ENCODE results near the gene IZUMO2. TPM values are rescaled to one million over a fixed set of nuclear protein-coding genes. Genes with fewer than 3 reads are reported as not detected.

IZUMO2 gene
- total RNA-seq, 1 donor from 2014 or later = not detected

DNA sequence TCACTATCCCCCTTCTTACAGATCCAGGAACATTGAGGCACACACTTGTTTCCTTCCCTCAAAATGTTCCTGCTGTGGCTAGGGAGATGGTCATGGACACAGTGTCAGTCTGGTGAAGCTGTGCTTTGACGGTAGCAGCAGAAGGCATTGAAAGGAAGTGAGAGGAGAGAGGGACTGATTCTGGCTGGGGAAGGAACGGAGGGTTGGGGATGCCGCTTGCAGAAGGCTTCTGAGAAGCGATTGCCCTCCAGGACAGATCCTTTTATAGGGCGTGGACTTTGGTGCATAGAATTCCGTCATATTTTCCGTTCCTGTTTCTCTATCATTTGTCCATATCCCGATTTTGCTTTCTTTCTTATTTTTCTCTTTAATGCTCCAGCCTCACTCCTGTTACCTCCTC lies 26.2 kb upstream of the IZUMO2 start:
- no peak for DNase-seq (ENCODE audit: low spot score)
- intact Hi-C loops (cut with DNase I) = no loop called here

DNA sequence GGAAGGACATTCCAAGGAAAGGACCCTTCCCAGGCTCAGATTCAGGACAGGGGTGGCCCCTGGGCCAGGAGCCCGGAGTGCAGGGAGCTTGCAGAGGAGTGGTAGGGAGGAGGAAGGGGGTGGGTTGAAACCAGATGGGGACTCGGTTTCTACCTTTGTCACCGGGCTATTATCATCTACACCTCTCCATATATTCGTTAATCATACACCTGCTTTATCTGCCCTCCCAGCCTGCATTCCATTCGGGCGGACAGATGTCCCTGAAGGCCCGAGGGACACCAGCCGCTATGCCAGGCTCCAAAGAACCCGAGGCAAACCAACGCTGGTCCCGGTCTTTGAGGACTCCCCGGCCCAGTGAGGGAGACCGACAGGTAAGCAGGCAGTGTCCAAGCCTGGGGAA lies 24.9 kb upstream of the IZUMO2 start:
- intact Hi-C loops (cut with DNase I) = no loop called here
- no peak for DNase-seq (ENCODE audit: low spot score)

DNA sequence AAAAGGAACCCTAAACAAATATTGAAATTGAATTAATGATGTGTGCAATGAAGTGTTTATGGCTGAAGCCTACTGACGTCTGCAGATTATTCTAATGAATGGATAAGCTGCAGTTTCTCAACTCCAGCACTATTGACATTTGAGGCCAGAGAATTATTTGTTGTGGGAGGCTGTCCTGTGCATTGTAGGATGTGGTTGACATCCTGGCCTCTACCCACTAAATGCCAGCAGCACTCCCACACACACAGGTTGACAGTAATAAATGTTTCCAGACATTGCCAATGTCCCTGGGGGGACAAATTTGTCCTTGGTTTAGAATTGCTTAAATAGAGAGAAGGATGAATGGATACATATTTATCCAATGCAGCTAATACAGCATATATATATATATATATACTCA lies 21.1 kb upstream of the IZUMO2 start:
- intact Hi-C loops (cut with DNase I) = no loop called here

DNA sequence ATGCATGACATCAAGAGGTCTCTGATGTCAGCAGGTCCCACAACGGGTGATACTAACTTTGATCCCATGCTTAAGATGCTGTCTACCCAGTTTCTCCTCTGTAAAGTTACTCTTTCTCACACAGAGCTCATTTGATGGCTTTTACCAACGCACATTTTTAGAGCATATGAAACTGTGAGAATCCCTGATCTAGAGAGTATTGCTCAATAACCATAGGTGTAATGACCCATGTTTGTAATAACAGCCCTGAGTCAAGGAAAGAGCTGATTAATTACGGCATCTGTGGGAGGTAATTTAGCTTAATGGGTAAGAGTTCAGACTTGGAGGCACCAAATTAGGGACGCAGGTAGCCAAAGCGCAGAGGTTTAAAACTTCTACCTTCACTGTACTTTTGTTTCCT lies 18.0 kb upstream of the IZUMO2 start:
- no peak for DNase-seq (ENCODE audit: low spot score)
- intact Hi-C loops (cut with DNase I) = no loop called here

More for the DNA sequence above, 21.1 kb upstream of the IZUMO2 start:
- DNase-seq (ENCODE audit: low spot score) = no peak

DNA sequence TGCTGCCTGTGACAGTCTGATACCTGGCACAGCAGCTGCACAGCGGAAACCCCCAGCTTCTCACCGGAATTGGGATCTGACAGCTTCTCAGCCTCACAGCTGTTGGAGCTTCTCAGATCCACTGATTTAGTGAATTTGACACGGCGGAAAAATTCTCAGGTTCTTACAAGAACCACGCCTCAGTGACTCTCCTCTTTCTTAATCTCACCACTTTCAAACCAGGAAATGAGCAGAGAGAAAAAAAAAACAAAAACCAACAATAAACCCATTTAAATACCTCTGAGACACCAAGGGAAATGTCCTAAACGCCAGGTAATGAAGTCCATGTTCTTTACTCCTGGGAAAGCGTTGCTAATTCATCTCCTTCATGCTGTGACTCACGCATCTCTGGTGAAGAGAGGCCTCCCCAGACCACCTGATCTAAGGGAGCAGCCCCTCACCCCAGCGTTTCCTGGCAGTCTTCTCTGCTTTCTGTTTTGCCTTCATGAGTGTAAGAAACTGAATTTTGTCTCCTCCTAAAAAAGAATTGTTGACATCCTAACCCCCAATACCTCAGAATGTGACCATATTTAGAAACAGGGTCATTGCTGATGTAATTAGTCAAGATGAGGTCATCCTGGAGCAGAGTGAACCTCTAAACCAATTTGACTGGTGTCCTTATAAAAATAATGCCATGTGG lies 15.9 kb upstream of the IZUMO2 start:
- intact Hi-C loops (cut with DNase I) = no loop called here
- DNase-seq (ENCODE audit: low spot score) = no peak

DNA sequence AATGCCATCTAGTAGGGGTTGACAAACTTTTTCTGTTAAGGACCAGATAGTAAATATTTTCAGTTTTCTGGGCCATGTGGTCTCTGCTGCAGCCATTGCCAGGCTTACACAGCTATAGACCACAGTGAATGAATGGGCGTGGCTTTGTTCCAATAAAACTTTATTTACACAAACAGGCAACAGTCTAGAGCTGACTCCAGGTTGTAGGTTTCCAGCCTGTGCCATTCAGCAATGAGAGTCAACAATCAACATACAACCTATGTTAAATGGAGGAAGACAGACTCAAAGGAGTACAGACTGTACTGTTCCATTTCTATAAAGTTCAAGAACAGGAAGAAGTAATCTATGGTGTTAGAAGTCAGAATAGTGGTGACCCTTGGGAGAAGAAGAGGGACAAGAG lies 15.2 kb upstream of the IZUMO2 start:
- intact Hi-C loops (cut with DNase I) = no loop called here
- DNase-seq (ENCODE audit: low spot score) = no peak

DNA sequence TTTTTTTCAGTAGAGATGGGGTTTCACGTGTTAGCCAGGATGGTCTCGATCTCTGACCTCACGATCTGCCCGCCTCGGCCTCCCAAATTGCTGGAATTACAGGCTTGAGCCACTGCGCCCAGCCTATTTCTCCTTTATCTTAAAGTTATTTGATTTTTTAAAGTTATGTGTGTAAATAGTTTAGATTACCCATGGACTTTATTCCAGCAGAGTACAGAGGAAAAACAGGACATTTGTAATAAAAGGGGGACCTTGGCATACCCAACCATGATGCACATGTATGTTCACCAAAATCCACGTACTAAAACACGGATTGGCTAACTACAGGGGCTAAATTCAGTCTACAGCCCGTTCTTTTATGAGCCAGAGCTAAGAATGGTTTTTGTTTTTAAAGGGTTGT lies 13.7 kb upstream of the IZUMO2 start:
- DNase-seq (ENCODE audit: low spot score) = no peak
- intact Hi-C loops (cut with DNase I) = no loop called here

DNA sequence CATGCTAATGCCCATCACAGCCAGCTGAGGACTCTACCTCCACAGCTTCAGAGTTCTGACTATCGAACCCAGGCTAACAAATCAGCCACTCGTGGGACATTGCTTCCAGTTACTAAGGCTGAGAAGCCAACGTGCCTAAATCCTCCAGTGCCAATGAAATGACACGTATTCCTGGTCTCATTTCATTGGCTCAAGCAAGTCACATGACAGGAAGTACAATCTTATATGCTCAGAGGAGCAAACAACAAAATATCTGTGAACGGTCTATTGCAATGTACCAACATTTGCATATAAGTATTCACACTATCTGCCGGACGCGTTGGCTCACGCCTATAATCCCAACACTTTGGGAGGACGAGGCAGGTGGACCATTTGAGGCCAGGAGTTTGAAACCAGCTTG lies 12.8 kb upstream of the IZUMO2 start:
- no peak for DNase-seq (ENCODE audit: low spot score)
- intact Hi-C loops (cut with DNase I) = no loop called here

DNA sequence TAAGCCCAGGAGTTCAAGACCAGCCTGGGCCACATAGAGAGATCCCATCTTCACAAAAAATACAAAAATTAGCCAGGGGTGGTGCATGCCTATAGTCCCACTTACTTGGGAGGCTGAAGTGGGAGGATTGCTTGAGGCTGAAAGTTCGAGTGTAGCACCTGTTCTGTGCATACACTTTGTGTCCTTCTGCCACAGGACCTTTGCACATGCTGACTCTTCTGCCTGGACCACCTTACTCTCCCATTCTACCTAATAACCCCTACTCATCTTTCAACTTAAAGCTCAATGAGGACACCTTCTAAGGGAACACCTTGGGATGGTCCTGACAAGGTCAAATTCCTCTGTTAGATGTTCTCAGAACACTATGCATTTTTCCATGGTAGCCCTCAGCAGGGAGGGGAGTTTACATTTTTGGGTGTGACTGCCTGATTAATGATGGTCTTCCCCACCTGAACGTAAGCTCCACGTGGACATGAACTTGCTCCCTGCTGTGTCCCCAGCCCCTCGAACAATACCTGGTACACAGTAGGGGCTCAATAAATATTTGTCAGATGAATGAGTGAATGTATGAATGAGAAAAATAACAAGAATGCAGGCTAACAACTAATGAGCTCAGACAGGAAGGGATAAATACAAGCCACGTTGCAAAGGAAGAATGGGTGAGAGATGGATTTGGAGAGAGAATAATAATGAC lies 11.2 kb upstream of the IZUMO2 start:
- intact Hi-C loops (cut with DNase I) = no loop called here
- no peak for DNase-seq (ENCODE audit: low spot score)

DNA sequence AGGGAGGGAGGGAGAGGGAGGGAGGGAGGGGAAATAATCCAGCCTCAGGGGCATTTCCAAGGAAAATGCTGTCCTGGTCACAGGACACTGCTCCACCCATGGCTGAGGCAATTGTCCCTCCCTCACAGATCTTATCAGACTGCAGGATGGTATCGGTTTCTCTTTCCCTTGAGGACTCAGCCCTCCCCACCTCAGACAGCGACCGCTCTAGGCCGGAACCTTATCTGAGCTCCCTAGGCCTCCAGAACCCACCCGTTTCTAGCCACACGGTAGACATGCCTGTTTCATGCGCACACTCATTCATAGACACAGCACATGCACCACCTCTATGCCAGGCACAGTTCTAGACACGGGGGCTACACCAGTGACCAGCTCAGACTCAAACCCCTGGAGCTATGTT lies 10.0 kb upstream of the IZUMO2 start:
- intact Hi-C loops (cut with DNase I) = no loop called here
- DNase-seq (ENCODE audit: low spot score) = no peak

DNA sequence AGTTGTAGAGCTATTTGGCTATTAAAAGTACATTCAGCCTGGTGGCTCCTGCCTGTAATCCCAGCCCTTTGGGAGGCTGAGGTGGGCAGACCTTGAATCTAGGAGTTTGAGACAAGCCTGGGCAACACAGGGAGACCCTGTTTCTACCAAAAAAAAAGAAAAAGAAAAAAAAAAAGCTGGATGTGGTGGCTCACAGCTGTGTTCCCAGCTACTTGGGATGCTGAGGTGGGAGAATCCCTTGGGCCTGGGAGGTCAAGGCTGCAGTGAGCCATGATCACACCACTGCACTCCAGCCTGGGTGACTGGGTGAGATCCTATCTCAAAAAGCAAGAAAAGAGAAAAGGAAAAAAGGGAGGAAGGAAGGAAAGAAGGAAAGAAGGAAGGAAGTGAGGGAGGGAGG lies 9.6 kb upstream of the IZUMO2 start:
- intact Hi-C loops (cut with DNase I) = no loop called here
- no peak for DNase-seq (ENCODE audit: low spot score)

DNA sequence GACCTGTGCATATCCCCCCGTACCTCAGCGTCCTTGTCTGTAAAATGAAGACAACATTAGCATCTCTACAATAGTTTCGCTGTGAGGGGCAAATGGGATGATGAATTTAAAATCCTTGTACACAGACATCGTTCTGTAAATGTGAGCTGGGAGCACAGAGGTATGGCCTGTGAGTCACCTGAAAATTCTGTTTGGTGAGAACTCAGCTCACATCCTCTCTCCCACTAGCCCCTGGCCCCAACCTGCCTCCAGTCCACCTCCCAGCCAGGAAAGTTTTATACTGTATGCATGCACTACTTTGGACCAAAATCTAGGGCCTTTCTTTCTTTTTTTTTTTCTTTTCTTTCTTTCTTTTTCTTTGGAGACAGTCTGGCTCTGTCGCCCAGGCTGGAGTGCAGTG lies 8.7 kb upstream of the IZUMO2 start:
- intact Hi-C loops (cut with DNase I) = no loop called here
- no peak for DNase-seq (ENCODE audit: low spot score)

DNA sequence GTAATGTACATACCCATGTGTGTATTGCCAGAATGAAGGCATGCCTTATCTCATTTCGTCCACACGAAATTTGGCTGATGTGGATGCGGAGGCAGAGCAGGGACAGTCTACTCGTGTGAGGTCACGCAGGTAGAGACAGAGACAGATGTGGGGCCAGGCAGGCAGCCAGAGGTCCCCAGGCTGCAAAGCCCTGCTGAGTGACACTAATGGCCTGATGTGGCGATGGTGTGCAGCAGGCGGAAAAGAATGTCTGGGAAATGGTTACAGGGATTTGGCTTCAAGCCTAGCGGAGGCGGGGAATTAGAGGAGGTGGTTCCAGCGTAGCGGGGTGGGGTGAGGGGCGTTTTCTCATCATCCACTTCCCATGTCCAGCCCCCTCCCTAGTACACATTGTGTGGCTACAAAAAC lies 4.2 kb upstream of the IZUMO2 start:
- intact Hi-C loops (cut with DNase I) = no loop called here
- no peak for DNase-seq (ENCODE audit: low spot score)

DNA sequence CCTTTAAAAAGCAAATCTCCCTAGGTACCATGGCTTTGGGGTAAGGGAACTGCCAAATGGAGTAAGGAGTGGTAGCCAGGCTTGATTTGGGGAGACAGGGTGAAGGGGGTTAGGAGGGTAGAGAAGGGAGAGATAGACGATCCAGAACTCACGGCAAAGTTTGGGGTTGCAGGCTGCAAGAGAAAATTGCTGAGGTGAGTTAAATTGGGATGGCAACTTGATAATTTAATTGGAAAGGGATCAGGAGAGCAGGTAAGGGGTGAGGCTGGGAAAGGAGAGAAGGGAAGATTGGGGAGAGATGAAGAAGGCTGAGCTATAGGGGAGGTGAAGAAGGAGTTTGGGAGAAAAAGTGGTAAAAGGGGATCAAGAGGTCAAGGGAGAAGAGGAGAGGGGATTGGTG lies 4.0 kb downstream of the IZUMO2 start:
- intact Hi-C loops (cut with DNase I) = no loop called here
- no peak for DNase-seq (ENCODE audit: low spot score)

DNA sequence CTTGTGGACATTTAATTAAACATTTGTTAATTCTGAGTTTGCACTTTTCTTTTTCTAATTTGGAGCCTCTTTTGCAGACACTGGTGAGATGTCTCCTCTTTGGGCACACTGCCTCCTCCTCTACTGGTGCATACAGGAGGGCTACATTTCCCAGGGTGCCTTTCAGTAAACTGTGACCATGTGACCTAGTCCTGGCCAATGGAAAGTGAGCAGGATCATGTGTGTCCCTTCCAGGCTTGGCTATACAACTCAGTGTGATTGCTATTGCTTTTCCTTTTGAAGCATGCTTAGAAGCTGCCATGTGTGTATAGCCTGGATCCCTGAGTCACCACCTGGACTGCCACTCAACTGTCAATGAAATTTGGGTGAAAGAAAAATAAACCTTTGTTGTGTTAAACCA lies 4.5 kb downstream of the IZUMO2 start:
- DNase-seq (ENCODE audit: low spot score) = no peak
- intact Hi-C loops (cut with DNase I) = no loop called here

DNA sequence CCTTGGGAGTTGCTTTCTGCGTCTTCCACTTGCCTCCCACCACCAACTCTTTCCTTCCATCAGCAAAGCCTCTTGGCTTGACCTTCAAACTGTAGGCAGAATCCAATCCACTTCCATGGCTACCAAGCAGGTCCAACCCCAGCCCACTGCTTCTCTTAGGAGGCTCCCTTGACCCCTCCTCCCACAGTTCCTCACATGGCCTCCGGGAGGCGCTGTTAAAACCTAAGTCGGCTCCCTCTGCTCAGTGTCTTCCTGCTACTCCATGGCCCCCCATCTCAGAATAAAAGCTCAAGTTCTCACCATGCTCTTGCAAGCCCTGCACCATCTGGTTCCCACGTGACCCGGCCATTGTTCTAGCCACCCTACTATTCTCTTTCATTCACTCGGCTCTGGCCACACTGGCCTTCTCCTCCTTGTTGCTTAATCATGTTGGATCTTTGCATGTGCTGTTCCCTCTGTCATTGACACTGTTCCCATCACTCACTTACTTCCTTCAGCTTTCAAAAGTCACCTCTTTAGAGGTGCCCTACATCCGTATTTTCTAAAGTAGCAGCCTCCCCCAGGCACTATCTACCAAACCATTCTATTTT lies 7.5 kb downstream of the IZUMO2 start:
- DNase-seq (ENCODE audit: low spot score) = no peak
- intact Hi-C loops (cut with DNase I) = no loop called here

DNA sequence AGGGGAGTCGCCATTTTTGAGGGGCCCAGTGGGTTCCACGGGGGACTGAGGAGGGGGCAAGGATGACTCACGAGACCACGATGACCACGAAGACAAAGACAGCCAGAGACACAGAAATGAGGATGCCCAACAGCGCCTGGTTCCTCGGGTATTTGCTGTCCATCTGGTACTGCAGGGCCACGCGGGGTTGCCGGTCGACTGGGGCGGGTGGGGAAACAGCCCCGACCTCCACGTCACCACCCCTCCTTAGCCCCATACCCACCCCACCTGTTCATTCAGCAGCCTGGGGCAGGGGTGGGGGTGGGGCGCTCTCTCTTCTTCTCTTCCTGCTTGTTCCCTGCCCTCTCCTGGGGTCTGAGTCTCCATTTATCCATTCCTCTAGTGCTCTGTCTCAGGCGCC lies 8.6 kb downstream of the IZUMO2 start:
- intact Hi-C loops (cut with DNase I) = no loop called here
- DNase-seq (ENCODE audit: low spot score) = no peak

DNA sequence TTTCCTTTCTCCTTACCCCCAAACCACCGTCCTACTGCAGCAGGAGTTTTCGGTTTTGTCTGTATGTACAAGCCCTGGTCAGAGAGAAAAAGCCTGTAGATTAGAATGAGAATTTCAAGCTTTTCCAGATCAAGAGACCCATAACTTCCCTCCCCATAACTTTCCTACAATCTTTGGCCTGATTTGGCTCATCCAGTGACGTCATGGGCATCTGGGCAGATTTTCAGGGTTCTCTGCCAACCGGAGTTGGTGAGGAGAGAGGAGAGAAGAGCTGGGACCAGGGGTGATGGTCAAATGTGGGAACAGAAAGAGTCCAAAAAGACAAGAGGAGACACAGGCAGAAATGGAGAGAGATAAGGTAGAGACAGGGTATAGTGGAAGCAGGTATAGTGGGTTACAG lies 10.5 kb downstream of the IZUMO2 start:
- no peak for DNase-seq (ENCODE audit: low spot score)
- intact Hi-C loops (cut with DNase I) = no loop called here

DNA sequence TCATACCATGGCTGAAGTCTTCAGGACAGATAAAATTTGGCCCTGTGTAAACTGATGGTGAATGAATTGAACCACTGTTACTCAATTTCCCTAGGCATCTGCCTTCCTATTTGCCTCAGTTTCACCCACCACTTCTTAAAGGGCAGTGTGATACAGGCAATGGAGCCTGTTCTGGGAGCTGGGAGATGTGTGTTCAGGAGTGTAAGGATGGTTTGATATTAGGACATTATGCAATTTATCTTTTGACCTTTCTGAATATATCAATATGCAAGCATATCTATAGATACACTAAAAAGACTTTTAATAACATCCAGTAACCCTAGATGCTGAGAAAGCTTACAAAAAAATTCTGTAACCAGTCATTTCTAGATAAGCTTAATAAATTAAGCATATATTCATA lies 14.6 kb downstream of the IZUMO2 start:
- intact Hi-C loops (cut with DNase I) = no loop called here
- DNase-seq (ENCODE audit: low spot score) = no peak

DNA sequence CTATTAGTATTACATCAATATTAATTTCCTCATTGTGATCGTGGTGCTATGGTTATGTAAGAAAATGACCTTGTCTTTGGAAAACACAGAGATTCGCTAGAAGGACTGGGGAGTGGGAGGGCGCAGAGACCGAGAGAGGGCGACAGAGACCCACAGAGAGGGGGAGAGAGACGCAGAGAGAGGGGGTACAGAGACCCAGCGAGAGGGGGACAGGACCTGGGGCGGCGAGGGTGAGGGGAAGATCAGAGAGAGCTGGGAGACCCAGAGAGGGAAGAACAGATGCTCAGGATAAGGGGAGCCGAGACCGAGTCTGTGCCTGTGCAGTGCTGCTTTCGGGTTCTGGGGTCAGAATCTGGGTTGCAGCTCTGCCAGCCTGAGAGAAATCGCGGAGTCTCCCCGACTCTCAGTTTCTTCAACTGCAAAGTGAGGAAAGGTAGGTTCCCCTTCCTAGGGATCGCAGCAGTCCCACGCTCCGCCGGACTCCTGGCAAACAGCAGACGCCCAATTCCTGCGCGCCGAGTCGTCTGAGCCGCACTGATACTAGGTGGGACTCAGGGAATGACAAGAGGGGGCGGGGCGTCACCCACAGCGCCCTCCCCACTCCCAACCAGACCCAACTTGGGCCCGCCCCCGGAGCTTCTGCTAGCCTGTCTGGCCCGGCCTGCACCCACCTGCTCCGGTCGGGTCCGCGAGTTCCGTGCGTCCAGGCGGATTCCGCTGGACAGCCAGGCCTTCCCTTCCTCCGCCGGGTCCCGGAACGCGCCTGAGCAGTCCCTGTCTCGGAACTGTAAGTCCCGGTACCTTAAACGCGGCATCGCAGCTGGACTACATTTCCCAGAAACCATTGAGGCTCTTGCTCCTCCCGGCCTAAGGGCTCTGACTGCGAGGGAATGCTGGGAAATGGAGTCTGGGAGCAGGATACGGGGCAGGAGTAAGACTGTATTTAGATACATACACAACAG lies 15.3 kb downstream of the IZUMO2 start:
- intact Hi-C loops (cut with DNase I) = no loop called here
- DNase-seq (ENCODE audit: low spot score) = peak; percentile 92

Measured in cardiac septum (tissue), 1 donor.